K562 (cell line): ENCODE results near the gene ZNF334. TPM values are rescaled to one million over a fixed set of nuclear protein-coding genes. Genes with fewer than 3 reads are reported as not detected.

Source experiments
- CXXC5 ChIP-seq: fragments of 250-450 bp; sonication (Bioruptor Pico); IDR thresholded peaks from 2 replicates; pipeline ENCODE4 v1.8.0; 2022; ENCODE audit warnings: inconsistent platforms, mild to moderate bottlenecking, moderate library complexity
- ELF1 ChIP-seq: fragments of 200-800 bp; sonication (Bioruptor generic); IDR thresholded peaks from 2 replicates; pipeline ENCODE4 v1.6.1; 2016; ENCODE audit warnings: missing genetic modification characterization, missing compliant biosample characterization
- JUND ChIP-seq, 2 experiments: IDR thresholded peaks; 2 replicates in 1 of 2; 3 replicates in 1 of 2; pipeline ENCODE4 v1.6.1; 2011; ENCODE audit warnings: borderline replicate concordance in 2 of 2, low read depth in 2 of 2, low read length in 2 of 2, improper control_type of control experiment in 1 of 2, missing biosample characterization in 1 of 2, missing genetic modification characterization in 1 of 2, missing genetic modification reagents in 1 of 2
- KAT2B ChIP-seq: IDR thresholded peaks from one replicate; pipeline ENCODE4 v1.6.1; 2012; ENCODE audit warnings: low read depth, mild to moderate bottlenecking, control low read depth, inconsistent platforms, low read length, moderate library complexity
- KLF1 ChIP-seq: fragments of 450-650 bp; IDR thresholded peaks from 2 replicates; pipeline ENCODE4 v1.6.1; 2016; ENCODE audit warnings: missing genetic modification characterization, missing compliant biosample characterization
- KLF13 ChIP-seq: fragments of 450-650 bp; IDR thresholded peaks from 2 replicates; pipeline ENCODE4 v1.6.1; 2016; ENCODE audit warnings: missing genetic modification characterization, low read depth, mild to moderate bottlenecking, missing compliant biosample characterization, moderate library complexity, borderline replicate concordance
- POLR2G ChIP-seq: fragments of 200-400 bp; formaldehyde crosslinking; IDR thresholded peaks from 2 replicates; pipeline ENCODE4 v1.6.1; 2017; ENCODE audit warnings: low read depth, mild to moderate bottlenecking, antibody characterized with exemption, low read length, moderate library complexity
- RBFOX2 ChIP-seq: fragments of 200-400 bp; formaldehyde crosslinking; IDR thresholded peaks from 2 replicates; pipeline ENCODE4 v1.6.1; 2017; ENCODE audit warnings: low read depth, mild to moderate bottlenecking, low read length, moderate library complexity
- RHOXF2B ChIP-seq: fragments of 250-450 bp; sonication (Bioruptor Pico); conservative IDR thresholded peaks from 2 replicates; pipeline ENCODE4 v1.5.1; 2021
- SPI1 ChIP-seq: IDR thresholded peaks from 2 replicates; pipeline ENCODE4 v1.6.1; 2011; ENCODE audit warnings: low read depth, low read length, control low read depth, borderline replicate concordance
- TCF3 ChIP-seq: sonication (generic); formaldehyde crosslinking; IDR thresholded peaks from 2 replicates; pipeline ENCODE4 v1.4.0; 2020; ENCODE audit warnings: mild to moderate bottlenecking, missing genetic modification reagents
- ZBTB11 ChIP-seq, 3 experiments: fragments of 200-800 bp in 1 of 3; fragments of 250-450 bp in 1 of 3; fragments of 450-650 bp in 1 of 3; sonication (Bioruptor Pico) in 1 of 3; sonication (Bioruptor generic) in 1 of 3; formaldehyde crosslinking in 1 of 3; IDR thresholded peaks; 2 replicates each; pipeline versions ENCODE4 v1.6.1 to v1.8.0; 2016 to 2022; ENCODE audit warnings: mild to moderate bottlenecking in 2 of 3, missing genetic modification characterization in 2 of 3, missing compliant biosample characterization in 1 of 3, moderate library complexity in 1 of 3
- ZKSCAN8 ChIP-seq: fragments of 200-800 bp; sonication (Bioruptor generic); IDR thresholded peaks from 2 replicates; pipeline ENCODE4 v1.6.1; 2016; ENCODE audit warnings: missing genetic modification characterization, missing compliant biosample characterization
- polyA plus RNA-seq, 8 experiments: library from polyadenylated mRNA; depleted of rRNA in 4 of 8; stranded (reverse) in 5 of 8; unstranded in 3 of 8; fragments of >200 nt; fragmentation: Nextera tagmentation in 2 of 8; fragmentation: Illumina TruSeq in 1 of 8; extraction: Ambion mirVana in 2 of 8; extraction: Trizol in 1 of 8; gene quantifications; 2 replicates each; pipeline versions ENCODE4 v1.2.1 to v1.2.3, GENCODE V29; 2011 to 2014; ENCODE audit warnings: inconsistent platforms in 1 of 8, missing spikeins in 1 of 8
- total RNA-seq, 7 experiments: library from RNA; depleted of rRNA in 6 of 7; stranded (reverse); fragments of >200 nt in 6 of 7; fragmentation: Illumina TruSeq in 2 of 7; extraction: Trizol in 2 of 7; gene quantifications; 2 replicates each; pipeline versions ENCODE4 v1.2.1 to v1.2.3, GENCODE V29; 2011 to 2021; ENCODE audit warnings: low replicate concordance in 1 of 7

Gene ZNF334
- total and polyA plus RNA-seq, 9 of the 15 experiments (the other 6 are each of a cell fraction or from before 2014, with no cell fraction given) = 0.06 to 0.27 (median 0.21) TPM; not detected in 1

GRCh38 chr20:46512943-46513844 is at the start of gene ZNF334 (continued):
- TF ChIP-seq KAT2B = no peak
- TF ChIP-seq KLF13 = no peak
- TF ChIP-seq ZBTB11 (CRISPR knock-in tag; IDR thresholded peaks at IDR 0.05) = 0 out of 6 replicates have a peak, but pooled peaks of 1 of the 3 experiments have one; percentile 44
- 0 out of 2 replicates have a peak, but pooled peaks have one; percentile 8 for TF ChIP-seq CXXC5 (CRISPR knock-in tag)
- TF ChIP-seq SPI1 = peak; percentile 41; the same call in 1 of the 2 replicates
- TF ChIP-seq RHOXF2B (CRISPR knock-in tag) = no peak
- TF ChIP-seq RBFOX2 = peak; percentile 52
- peak; percentile 64 for TF ChIP-seq POLR2G
- TF ChIP-seq JUND (IDR thresholded peaks at IDR 0.05; ENCODE audit: borderline replicate concordance, low read depth, low read length) = no peak
- TF ChIP-seq JUND (tag; IDR thresholded peaks at IDR 0.05; ENCODE audit: borderline replicate concordance, low read depth, low read length) = no peak
- TF ChIP-seq ZKSCAN8 (CRISPR knock-in tag) = no peak
- TF ChIP-seq ELF1 (tag) = peak; percentile 74
- TF ChIP-seq TCF3 (CRISPR knock-in tag) = no peak
- no peak for TF ChIP-seq KLF1 (tag)
